CD14-positive monocyte (primary cell): ENCODE results near the gene CDH4. TPM values are rescaled to one million over a fixed set of nuclear protein-coding genes. Genes with fewer than 3 reads are reported as not detected.

Source experiments
- DNase-seq, 3 donors: peaks; one replicate each; pipeline ENCODE4 v3.0.0-alpha.2; 2011 to 2022
- H2AFZ ChIP-seq: 2 replicates; pipeline ENCODE4 v1.6.0; 2012; ENCODE audit warnings: mild to moderate bottlenecking, low read depth, low read length, inconsistent platforms; ENCODE audit not compliant: insufficient read depth, poor library complexity, severe bottlenecking
- H3K27ac ChIP-seq, 2 donors: 1 replicate in 1 of 2; 2 replicates in 1 of 2; pipeline ENCODE4 v1.5.1; 2012 to 2013; ENCODE audit warnings: low read length in 2 of 2, control low read depth in 1 of 2, inconsistent platforms in 1 of 2, low read depth in 1 of 2, mild to moderate bottlenecking in 1 of 2
- H3K27me3 ChIP-seq, 2 donors: one replicate each; pipeline versions ENCODE4 v1.6.0 to v1.6.1; 2011 to 2013; ENCODE audit warnings: low read length in 2 of 2; ENCODE audit not compliant: control insufficient read depth in 2 of 2, insufficient read depth in 2 of 2
- H3K36me3 ChIP-seq, 2 donors: replicated peaks in 1 of 2; 1 replicate in 1 of 2; 2 replicates in 1 of 2; pipeline versions ENCODE4 v1.5.1 to v1.6.1; 2012 to 2013; ENCODE audit warnings: low read length in 2 of 2, control low read depth in 1 of 2, inconsistent platforms in 1 of 2, mild to moderate bottlenecking in 1 of 2; ENCODE audit not compliant: insufficient read depth in 2 of 2, control insufficient read depth in 1 of 2
- H3K4me1 ChIP-seq, 2 donors: 1 replicate in 1 of 2; 2 replicates in 1 of 2; pipeline versions ENCODE4 v1.5.1 to v1.6.1; 2012 to 2013; ENCODE audit warnings: low read length in 2 of 2, control low read depth in 1 of 2, inconsistent platforms in 1 of 2, mild to moderate bottlenecking in 1 of 2, moderate library complexity in 1 of 2; ENCODE audit not compliant: insufficient read depth in 2 of 2, control insufficient read depth in 1 of 2
- H3K4me2 ChIP-seq: replicated peaks from 2 replicates; pipeline ENCODE3; 2012; ENCODE audit warnings: low read length, moderate library complexity, mild to moderate bottlenecking; ENCODE audit not compliant: poor library complexity, severe bottlenecking; ENCODE audit errors: extremely low read depth
- H3K4me3 ChIP-seq, 3 experiments: fragments of 200-600 bp in 1 of 3; sonication (generic) in 1 of 3; replicated peaks in 1 of 3; 1 replicate in 2 of 3; 2 replicates in 1 of 3; pipeline ENCODE4 v1.5.1; 2011 to 2013; ENCODE audit warnings: low read length in 3 of 3, mild to moderate bottlenecking in 3 of 3, control low read depth in 2 of 3, low read depth in 2 of 3, inconsistent platforms in 1 of 3, moderate library complexity in 1 of 3
- H3K79me2 ChIP-seq: 2 replicates; pipeline ENCODE4 v1.6.0; 2012; ENCODE audit warnings: mild to moderate bottlenecking, control low read depth, inconsistent platforms, low read length, moderate library complexity; ENCODE audit not compliant: insufficient read depth
- H3K9ac ChIP-seq: 2 replicates; pipeline ENCODE4 v1.6.0; 2017; ENCODE audit warnings: low read length, mild to moderate bottlenecking; ENCODE audit not compliant: insufficient read depth, poor library complexity, severe bottlenecking
- H3K9me3 ChIP-seq, 2 donors: replicated peaks in 1 of 2; 1 replicate in 1 of 2; 2 replicates in 1 of 2; pipeline versions ENCODE4 v1.5.1 to v1.6.1; 2012 to 2013; ENCODE audit warnings: low read length in 2 of 2, control low read depth in 1 of 2; ENCODE audit not compliant: control insufficient read depth in 1 of 2, insufficient read depth in 1 of 2
- H4K20me1 ChIP-seq: 2 replicates; pipeline ENCODE4 v1.6.0; 2012; ENCODE audit warnings: mild to moderate bottlenecking, low read length, control low read depth, moderate library complexity; ENCODE audit not compliant: insufficient read depth
- H3K27ac Mint-ChIP-seq, 7 donors: one replicate each; pipeline ENCODE4 v1.8.0; 2020; ENCODE audit warnings: mild to moderate bottlenecking in 7 of 7, mixed read lengths in 7 of 7, moderate library complexity in 6 of 7, inconsistent platforms in 2 of 7
- H3K27me3 Mint-ChIP-seq, 3 donors: one replicate each; pipeline ENCODE4 v1.8.0; 2021 to 2022; ENCODE audit warnings: low read depth in 3 of 3, mild to moderate bottlenecking in 3 of 3, mixed read lengths in 3 of 3, moderate library complexity in 3 of 3, inconsistent platforms in 1 of 3
- H3K36me3 Mint-ChIP-seq, 2 donors: one replicate each; pipeline ENCODE4 v1.8.0; 2020; ENCODE audit warnings: mixed read lengths in 2 of 2, inconsistent platforms in 1 of 2, mild to moderate bottlenecking in 1 of 2
- H3K4me1 Mint-ChIP-seq: one replicate; pipeline ENCODE4 v1.8.0; 2020; ENCODE audit warnings: mild to moderate bottlenecking, mixed read lengths
- H3K4me3 Mint-ChIP-seq, 2 donors: one replicate each; pipeline ENCODE4 v1.8.0; 2020; ENCODE audit warnings: mild to moderate bottlenecking in 2 of 2, mixed read lengths in 2 of 2, moderate library complexity in 1 of 2
- H3K9me3 Mint-ChIP-seq, 7 donors: one replicate each; pipeline ENCODE4 v1.8.0; 2020 to 2022; ENCODE audit warnings: mixed read lengths in 7 of 7, mild to moderate bottlenecking in 6 of 7, moderate library complexity in 6 of 7, inconsistent platforms in 2 of 7
- WGBS: methylation state at CpG from one replicate; pipeline ENCODE4 v1.1.5; 2013; ENCODE audit warnings: missing lambda C conversion rate; ENCODE audit not compliant: insufficient coverage; 5-methylcytosine and 5-hydroxymethylcytosine counted together
- intact Hi-C, 2 donors: fragments of 100-400 bp; cut with micrococcal nuclease; formaldehyde crosslinking; loops; one replicate each; pipeline versions ENCODE4 v1.15.0 to v1.15.1; 2023
- polyA plus RNA-seq, 3 donors: library from polyadenylated mRNA; depleted of rRNA in 1 of 3; unstranded in 2 of 3; stranded (reverse) in 1 of 3; fragments of 300-500 nt in 2 of 3; fragments of >200 nt in 1 of 3; fragmentation: Illumina TruSeq in 2 of 3; gene quantifications; 1 replicate in 2 of 3; 2 replicates in 1 of 3; pipeline ENCODE4 v1.2.3, GENCODE V29; 2012 to 2021
- TF ChIP-seq, protein P1 (sequence below): fragments of 200-600 bp; IDR thresholded peaks from one replicate; pipeline ENCODE4 v1.8.0; 2022; ENCODE audit warnings: antibody characterized with exemption, mild to moderate bottlenecking

CDH4 gene
- polyA plus RNA-seq, 3 donors: not detected

DNA sequence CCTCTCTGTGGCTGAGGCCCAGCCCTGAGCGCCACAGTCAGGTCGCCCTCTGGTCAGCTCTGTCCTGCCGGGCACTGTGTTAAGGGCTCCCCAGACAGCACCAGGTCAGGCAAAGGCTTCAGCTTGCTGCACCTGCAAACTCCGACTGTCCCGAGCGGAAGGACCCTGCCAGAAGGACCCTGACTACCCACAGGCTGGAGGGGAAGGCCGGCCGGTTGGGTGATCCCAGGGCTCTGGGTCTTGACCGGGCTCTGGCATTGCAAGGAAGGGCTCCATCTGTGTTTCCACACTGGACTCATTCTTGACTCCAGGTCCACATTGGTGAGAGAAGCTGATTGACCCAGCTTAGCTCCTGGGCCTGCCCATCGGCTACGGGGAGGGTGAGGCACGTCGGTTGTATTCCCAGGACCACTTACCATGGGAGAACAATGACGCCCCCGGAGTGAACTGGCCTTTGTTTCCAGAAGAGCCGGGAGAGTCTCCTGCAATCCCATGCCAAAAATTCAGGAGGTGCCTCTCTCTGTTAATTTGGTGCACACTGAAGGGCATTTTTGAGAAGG, 583.8 kb downstream of the CDH4 start:
- Mint-ChIP-seq H3K27me3 (peaks cover 0 to 16% (median 2%) of the 10 kb centered on the region in 3 donors), H3K27ac (no peak overlapping the region), H3K4me3 (no peak overlapping the region), H3K36me3 (no peaks in the 10 kb centered on the region), H3K4me1 (no peaks in the 10 kb centered on the region), H3K9me3 (peaks cover 0 to 33% (median 14%) of the 10 kb centered on the region in 7 donors)
- H3K4me1 ChIP-seq: no peaks in the 10 kb centered on the region
- 91% methylated on average over 14 of the region's 16 CpGs for WGBS
- H3K4me3 ChIP-seq: no peak overlapping the region
- H3K27ac ChIP-seq: no peak overlapping the region
- H3K4me2 ChIP-seq: no peak overlapping the region
- H4K20me1 ChIP-seq: no peaks in the 10 kb centered on the region
- no peaks in the 10 kb centered on the region for H3K27me3 ChIP-seq
- intact Hi-C loops: no loop called here
- no peak overlapping the region for H2AFZ ChIP-seq
- no peak overlapping the region for H3K9ac ChIP-seq
- TF ChIP-seq, protein P1, sequence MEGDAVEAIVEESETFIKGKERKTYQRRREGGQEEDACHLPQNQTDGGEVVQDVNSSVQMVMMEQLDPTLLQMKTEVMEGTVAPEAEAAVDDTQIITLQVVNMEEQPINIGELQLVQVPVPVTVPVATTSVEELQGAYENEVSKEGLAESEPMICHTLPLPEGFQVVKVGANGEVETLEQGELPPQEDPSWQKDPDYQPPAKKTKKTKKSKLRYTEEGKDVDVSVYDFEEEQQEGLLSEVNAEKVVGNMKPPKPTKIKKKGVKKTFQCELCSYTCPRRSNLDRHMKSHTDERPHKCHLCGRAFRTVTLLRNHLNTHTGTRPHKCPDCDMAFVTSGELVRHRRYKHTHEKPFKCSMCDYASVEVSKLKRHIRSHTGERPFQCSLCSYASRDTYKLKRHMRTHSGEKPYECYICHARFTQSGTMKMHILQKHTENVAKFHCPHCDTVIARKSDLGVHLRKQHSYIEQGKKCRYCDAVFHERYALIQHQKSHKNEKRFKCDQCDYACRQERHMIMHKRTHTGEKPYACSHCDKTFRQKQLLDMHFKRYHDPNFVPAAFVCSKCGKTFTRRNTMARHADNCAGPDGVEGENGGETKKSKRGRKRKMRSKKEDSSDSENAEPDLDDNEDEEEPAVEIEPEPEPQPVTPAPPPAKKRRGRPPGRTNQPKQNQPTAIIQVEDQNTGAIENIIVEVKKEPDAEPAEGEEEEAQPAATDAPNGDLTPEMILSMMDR: no peak
- no peaks in the 10 kb centered on the region for H3K79me2 ChIP-seq
- peaks cover 0 to 86% of the 10 kb centered on the region in 2 donors for H3K9me3 ChIP-seq
- no peaks in the 10 kb centered on the region for H3K36me3 ChIP-seq
- no peak for DNase-seq

DNA sequence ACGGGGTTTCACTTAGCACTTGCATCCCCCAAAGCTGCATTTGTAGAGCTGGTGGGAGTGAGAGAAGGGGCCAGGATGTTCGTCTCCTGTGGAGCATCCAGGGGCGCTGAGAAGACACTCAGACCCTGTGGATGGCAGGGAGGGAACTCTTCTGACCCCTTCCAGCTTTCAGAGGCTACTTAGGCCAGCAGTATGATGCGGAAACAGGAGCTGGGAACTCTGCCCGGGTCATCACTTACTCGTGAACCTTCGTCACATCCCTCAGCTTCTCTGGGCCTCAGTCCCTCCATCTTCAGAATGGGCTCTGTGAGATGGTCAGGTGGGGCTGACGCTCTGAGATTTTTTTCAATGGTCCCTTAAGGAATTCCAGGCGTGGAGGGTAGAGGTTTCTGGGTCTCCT, 585.1 kb downstream of the CDH4 start:
- H3K4me1 Mint-ChIP-seq: no peaks in the 10 kb centered on the region
- H3K36me3 ChIP-seq: no peaks in the 10 kb centered on the region
- WGBS: 97% methylated on average over 5 of the region's 9 CpGs
- no peak overlapping the region for H3K4me3 ChIP-seq
- H3K36me3 Mint-ChIP-seq: no peaks in the 10 kb centered on the region
- H3K9ac ChIP-seq: no peak overlapping the region
- no peak overlapping the region for H3K27ac Mint-ChIP-seq
- H3K4me3 Mint-ChIP-seq: no peak overlapping the region
- no peaks in the 10 kb centered on the region for H3K79me2 ChIP-seq
- DNase-seq: no peak
- no peak overlapping the region for H3K4me2 ChIP-seq
- no peak overlapping the region for H3K27ac ChIP-seq
- TF ChIP-seq, protein P1: no peak
- H3K9me3 Mint-ChIP-seq: peaks cover 0 to 28% (median 11%) of the 10 kb centered on the region in 7 donors
- no peaks in the 10 kb centered on the region for H3K27me3 ChIP-seq
- no peaks in the 10 kb centered on the region for H4K20me1 ChIP-seq
- intact Hi-C loops: no loop called here
- H3K9me3 ChIP-seq: peaks cover 0 to 85% of the 10 kb centered on the region in 2 donors
- peaks cover 0 to 6% (median 0%) of the 10 kb centered on the region in 3 donors for H3K27me3 Mint-ChIP-seq
- no peak overlapping the region for H2AFZ ChIP-seq
- no peaks in the 10 kb centered on the region for H3K4me1 ChIP-seq
